Activated CD4-positive, alpha-beta T cell treated with anti-CD3 and anti-CD28 coated beads, Interleukin-2, Interleukin-6, amounts not matched to agents 100 ng/mL and 50 ng/mL, durations not matched to agents 16 hours and 8 hours (primary cell): ENCODE results near the gene ZBTB20.

Experiments
- DNase-seq: peaks from one replicate; pipeline ENCODE4 v3.0.0-alpha.2; 2020

Gene ZBTB20

DNA sequence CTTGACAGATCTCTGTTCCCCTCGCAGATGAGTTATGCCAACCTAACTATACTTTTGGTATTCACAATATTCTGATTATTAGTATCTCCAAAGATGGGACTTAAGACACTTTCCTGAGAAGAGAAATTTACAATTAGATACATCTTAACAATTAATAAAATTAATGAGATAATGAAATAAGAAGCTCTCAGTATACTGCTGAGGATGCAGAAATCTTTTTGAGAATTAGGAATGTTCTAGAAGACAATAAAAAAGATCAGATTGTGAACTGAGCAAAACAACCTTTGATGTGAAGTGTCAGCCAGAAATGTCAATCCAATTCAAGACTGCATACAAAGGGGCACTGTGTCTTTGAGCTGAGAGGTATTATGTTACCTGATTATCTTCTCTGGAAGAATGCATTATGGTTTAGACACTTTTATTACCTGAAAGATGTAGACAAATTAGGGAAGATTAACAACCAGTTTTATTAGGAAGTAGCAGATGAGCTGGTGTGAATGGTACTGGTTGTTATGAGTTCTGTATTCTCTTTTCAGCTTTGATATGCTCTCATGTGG, 590.4 kb downstream of the ZBTB20 start:
- DNase-seq = no peak

DNA sequence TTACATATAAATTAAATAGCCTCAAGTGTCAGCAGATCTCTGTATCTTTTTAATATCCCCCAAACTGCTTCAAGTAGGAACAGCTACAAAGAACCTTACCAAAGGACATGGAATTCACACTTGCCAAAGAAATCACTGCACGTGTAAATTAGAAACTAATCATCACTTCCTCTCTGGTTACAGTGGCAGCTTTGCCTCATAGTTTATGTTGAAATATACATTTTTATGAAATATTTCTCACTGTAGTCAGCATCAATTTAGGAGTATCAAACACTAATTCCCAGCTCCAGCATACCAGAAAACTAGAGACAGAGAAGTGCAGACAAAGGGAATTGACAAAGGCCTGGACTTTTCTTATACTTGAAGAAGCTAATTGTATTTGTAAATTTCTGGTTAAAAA, 592.4 kb downstream of the ZBTB20 start:
- DNase-seq = no peak

DNA sequence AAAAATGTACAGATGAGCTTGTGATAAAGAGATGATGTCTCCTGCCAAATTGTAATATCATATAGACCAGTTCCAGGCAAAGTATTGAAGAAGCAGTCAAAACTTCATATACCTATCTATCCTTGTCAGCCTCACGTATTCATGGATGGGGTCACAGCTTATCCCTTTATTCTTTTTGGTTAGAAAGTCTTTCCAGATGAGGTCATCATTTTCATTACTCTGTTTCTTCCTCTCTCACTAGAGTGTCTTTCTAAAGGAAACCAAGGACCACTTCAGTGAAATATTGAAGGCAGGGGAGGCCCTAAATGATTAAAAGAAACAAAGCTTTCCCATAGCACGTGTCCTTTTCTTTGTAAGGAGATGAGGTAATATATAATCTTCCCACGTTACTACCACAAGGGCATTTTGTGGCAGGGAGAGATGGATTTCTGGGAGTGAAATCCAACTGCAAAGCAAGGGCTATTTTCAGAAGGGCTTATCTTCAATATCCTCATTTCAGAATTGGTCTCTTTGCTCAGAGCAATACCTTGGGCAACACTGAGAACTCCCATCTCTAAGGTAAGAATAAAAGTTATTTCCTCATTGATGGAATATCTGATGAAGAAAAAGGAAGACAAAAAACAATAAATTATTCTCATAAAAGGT, 593.0 kb downstream of the ZBTB20 start:
- DNase-seq = no peak

DNA sequence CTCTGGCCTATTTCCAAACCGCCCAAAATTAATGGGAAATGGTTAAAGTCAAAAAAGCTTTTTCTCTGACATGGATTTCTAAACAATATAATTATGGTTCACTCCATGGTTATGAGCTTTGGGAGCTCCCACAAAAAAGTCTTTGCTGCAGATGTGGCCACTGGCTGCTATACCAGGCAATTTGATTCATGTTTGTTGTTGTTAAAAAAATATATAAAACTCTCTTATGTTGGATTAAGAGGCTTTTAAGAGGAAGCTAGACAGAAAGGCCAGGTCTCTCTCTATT, 594.6 kb downstream of the ZBTB20 start:
- no peak for DNase-seq

DNA sequence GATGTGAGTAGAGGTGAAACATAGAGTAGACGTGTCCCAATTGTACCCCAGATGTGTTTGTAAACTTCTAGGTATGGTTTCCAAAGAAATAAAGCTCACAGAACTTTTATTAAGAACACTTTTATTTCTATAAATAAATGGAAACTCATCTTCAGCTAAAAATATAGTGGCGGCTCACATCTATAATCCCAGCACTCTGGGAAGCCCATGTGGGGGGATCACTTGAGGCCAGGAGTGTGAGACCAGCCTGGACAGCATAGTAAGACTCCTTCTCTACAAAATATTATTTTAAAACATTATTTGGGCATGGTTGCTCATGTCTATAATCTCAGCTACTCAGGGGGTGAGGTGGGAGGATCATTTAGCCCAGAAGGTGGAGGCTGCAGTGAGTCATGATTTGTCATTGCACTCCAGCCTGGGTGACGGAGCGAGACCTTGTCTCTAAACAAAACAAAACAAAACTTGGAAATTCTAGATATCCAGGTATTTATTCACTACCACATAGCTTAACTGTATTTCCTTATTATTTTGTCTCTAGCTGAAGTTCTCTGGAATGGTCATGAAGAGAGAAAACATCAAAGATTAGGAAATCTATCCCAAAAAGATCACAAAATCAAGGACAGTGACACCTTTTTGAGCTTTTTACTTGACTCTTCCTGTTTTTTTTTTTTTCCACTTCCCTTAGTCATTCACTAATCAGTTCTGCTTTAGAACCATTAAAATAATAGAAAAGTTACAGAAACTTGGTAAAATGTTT, 595.1 kb downstream of the ZBTB20 start:
- no peak for DNase-seq

DNA sequence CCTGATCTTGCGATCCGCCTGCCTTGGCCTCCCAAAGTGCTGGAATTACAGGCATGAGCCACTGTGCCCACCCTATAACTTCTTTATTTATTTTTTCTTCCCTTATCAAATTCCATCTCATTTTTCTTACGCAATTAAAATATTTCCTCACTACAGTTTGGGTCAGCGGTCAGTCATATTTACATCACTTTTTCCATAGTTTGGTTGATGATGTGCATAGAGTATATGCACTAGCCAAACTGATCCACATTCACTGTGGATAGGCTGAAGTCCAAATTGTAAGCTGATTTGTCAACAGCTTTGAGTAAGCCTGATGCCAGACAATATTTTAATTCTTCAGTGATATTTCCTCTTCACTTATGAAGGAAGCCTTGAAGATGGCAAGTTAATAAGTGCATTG, 596.9 kb downstream of the ZBTB20 start:
- DNase-seq = no peak

DNA sequence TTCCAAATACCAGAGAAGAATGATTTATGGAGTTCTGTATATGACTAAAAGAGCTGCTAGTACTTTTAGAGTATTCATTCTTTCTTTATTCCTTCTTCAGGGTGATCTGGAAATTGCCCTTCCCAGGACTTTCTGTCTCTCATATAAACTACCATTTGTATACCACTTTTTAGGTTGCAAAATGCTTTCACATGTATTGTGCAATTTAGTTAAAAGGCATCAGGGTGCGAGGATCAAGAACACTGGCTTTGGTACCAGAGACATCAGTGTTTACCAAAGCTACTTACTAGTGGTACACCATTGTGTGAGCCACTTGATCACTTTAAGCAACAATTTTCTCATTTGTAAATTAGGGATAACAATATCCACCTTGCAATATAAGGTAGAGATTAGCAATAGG, 601.9 kb downstream of the ZBTB20 start:
- DNase-seq = no peak

DNA sequence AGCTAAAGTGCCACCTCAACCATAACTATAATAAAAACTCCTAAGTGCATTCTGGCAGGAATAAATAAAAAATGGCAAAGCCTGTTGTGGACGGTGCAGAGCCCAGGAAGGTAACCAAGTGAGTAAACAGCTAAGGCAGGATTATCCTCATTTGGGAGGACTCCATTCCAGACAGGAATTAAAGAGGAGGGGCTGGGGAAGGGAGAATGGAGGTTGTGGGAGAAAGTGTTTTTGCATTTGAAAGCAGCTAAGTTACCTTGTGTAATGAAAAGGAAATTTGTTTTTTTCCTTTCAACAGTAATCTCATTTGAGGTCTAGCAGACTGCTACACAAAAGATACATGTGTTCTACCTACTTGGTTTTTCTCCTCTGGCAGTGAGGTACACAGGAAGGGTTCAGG, 604.7 kb downstream of the ZBTB20 start:
- DNase-seq = no peak

DNA sequence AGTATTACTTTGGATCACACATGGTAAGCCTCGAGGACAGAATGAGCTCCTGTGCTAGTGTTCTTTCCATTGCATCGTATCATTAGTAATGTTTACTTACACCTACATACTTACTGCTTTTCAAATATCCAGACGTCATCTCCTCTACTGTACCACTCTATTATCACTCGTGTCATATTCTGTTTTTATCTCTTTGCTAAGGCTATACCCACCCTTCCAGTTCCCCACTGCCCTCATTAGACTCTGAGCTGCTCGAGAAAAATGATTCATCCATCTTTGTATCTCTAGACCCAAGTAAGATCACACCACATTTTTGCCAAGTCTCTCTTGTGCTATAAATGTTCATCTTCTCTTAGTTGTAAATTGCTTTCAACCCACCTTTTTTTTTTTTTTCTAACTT, 607.6 kb downstream of the ZBTB20 start:
- no peak for DNase-seq

DNA sequence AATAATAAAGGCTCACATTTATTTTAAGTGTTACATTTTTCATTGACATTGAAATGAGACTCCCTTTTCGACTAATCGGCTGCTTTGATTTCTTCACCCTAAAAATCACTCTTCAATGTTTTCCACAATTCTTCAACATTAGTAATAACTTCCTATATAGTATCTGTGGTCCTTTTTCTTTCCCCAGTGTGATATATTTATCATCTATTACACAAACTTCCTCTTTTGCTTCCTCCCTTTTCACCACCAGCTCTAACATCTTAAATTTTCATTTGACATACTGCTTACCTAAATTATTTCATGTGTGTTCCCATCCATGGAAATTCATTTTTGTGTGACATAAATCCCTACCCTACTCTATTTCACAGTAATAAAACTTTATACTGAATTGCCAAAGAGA, 608.9 kb downstream of the ZBTB20 start:
- no peak for DNase-seq

DNA sequence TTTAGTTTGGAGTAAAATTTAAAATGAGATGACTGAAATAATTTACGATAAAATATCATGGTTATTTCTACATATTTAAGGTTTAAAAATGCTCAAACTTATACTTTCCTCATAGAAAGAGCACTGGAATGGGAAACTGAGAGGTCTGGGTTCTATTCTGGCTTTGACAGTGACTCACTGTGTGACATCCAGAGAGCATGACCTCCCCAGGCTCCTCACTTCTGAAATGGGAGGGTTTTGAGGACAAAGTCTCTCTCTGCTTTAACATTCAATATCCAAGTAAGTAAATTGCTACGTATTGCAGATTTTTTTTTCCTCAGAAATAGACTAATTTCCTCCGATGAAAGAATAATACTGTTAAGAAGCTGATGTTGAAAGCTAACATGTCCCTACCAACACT, 618.6 kb downstream of the ZBTB20 start:
- DNase-seq = no peak

DNA sequence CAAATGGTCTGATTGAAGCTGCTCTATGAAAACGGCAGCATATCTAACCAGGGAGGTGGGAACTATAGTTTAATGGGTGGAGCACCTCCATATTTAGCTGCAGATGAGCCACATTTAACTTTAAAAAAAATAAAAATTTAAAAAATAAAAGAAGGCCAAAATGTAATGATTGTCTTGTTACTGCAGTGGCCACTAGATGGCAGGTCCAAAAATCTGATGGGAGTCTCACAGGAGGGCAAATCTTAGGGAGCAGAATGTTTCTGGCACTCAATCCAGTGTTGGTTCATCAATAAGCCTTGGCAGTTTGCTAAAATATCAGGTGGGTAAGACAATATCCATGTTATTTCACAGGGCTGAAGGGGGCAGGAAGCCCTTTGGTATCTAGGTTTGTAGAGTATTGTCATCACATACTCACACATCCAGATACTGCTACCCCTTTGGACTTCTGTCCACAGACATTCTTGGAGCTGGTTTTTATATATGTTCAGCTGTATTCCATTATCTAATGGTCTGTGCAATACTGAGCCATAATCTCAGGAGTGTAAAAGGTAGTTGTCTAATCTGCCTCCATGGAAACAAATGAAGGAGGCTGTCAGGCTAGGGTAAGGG, 619.9 kb downstream of the ZBTB20 start:
- peak; percentile 2 for DNase-seq

DNA sequence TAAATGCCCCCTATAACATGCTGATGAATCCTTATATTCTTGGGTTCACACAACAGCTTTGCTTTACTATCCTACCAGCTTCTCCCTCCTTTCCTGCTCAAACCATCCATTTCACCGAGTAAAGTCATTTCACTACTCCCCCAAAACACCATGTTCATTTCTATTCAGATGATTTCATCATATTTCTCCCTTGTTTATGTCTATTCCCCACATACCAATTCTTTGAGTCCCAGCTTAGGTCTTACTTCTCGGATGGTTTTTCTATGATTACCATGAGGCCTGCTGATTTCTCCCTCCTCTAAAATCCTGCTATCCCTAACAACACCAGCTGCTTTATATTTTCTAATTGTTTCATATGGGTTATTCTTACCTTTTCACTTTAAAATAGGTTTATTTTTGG, 621.8 kb downstream of the ZBTB20 start:
- DNase-seq = no peak

DNA sequence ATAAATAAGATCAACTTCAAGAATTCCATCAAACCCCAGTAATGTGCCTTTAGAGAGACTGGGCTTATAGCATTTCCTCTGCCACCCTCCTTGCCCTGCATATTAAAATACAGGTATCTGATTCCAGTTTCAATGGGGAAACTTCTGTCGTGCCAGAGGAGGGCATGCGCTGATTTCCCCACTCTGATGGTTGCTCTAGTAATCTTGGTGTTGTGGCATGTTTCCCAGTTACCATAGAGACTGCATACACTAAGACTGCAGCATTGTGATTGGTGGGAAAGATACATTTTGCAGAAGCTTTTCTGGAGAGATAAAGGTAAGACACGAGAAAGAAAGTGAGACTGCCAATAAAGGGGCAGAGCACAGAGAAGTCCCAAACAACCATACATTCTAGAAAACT, 627.7 kb downstream of the ZBTB20 start:
- no peak for DNase-seq

DNA sequence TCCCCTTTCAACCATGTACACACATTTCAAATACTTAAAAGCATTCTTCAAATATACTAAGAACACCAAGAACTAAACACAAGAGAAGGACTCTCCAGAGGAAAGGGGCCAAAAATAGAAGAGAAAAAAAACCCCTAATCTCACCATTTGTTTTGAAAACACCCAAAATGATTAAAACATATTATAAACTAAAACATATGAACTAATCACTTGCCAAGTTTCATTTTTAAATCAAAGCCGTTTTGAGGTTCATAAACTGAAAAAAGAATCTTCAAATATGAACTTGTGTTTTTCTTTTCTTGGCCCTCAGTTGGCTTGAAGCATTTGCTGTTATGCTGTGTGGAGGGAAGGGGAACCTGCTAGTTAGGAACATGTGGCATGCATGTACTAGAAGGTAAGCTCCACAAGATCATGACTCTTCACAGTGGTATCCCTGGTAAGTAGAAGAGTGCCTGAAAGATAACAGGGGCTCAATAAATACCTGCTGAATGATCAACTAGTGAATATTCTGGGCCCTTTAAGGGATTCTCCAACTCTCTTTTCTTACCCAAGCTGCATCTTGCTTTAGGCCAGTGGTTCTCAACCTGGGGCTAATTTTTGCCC, 628.8 kb downstream of the ZBTB20 start:
- no peak for DNase-seq

DNA sequence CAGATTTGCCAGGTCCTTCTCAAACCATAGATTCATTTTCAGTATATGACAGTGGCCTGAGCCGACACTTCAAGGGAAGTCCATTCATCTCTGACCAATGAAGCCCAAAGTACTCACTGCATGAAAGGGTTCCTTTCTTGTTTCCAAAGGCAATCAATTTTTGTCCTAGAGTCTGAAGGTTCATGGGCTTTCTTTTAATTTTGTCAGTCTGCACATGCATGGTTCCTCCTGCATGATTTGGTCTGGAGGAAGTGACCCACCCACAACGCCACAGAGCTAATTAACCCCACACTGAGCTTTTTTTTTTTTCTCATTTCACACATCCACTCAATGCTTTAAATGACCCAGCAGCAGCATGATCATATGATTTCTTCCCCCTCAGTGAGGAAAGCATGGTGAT, 636.9 kb downstream of the ZBTB20 start:
- DNase-seq = no peak

DNA sequence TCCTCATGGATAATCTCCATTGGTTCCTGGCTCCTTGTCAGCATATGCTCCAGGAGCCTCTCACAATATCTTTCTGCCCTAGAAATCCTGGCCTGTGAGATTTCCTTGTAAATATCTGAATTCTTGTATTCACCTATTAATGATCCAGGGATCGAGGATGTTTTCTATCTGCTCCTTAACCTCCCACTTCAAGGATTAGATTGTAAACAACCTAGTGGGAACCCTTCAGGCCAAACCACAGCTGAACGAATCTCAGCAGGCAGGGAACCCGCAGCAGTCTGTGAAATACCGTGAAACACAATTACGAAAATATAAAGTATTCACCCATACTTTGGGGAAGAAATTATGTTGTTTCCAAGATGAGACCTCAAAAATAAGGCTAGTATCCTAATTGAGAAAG, 637.3 kb downstream of the ZBTB20 start:
- DNase-seq = no peak

DNA sequence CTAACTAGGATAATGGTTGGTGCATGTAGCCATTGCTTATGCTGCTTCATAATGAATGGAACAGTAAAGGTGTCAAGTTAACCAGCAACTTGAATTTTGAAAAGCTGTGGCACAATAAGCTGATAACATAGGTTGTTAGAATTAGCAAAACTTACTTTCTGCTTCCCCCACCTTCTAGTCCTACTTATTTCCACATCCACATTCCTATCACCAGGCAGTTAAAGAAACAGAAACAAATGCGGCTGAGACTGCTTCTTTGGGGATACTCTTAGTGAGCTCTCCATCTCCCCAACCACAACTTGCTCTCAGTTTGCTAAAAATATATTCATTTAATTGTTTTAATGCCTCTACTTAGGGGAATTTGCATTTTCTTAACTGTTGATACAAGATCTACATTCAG, 638.1 kb downstream of the ZBTB20 start:
- no peak for DNase-seq

DNA sequence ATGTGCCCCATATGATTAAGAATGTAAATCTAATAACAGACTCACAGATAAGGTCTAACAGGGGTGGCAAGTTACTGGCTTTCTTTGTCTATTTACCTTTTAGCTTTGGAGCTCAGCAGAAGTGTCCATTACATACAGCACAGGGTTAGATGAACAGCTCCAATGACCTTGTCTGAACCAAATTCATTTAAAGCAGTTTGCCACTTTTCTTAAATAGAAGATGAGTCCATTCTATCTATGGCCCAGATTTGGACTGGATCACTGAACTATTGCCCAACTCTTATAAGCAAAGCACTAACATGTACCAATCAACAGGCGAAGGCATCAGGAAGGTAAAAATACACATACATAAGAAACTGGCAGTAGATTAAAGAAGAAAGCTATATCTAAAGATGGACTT, 638.9 kb downstream of the ZBTB20 start:
- no peak for DNase-seq

DNA sequence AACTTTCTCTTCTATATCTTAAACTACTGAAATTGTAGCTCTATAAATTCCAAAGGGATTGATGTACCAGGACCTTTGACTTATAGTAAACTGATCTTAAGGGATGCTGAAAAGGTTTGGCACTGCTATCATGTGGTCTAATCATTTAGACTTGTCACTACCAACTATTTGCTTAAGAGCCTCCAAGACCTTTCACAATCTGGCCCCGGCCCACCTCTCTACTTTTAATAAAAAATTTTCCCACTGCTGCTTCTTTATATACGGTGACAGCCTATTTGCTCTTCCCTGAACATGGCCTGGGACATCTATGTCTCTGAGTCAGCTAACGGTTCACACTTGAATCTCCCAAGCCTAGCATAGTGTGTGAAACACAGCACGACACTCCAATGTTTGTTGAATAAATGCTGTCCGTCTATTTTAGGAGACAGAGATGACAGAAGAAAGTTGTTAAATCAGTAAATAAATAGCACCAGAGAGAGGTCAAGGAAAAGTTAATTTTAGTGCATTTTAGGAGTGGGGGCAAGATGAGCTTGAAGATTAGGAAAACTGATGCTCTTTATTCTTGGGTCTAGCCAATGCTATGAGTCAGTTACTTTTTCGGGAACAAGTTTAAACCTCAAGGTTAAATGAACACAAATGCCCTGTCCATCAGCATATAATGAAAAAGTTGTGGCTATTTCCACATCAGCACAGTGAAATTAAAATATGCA, 640.3 kb downstream of the ZBTB20 start:
- DNase-seq = no peak

DNA sequence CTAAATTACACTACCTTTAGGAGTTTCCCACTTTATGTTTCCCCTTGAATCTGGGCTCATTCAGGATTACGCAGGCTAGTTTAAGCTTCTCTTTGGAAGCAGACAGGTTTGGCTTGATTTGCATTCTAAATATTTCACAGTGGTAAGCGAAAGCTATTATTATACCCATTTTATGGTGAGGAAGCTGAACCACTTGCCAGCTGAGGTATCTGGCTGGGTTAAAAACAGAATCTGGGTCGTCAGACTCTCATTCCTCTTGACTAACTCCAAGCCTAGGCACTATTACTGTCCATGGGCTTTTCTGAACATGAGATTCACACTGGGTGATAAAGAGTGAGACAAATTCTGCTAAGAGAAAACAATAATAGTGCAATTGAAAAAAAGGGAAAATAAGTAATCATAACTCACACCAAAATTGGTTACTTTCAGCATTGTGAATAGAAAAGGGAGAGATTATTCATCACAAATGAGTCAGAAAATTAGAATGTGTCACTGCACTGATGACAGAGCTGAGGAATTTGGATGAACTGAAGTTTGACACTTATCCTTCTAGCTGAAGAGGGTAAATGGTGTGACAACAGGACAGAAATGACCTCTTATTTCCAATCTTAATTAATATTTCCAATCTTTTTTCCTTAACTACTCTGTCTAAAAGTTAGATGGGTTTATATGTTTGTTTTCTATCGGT, 642.0 kb downstream of the ZBTB20 start:
- DNase-seq = peak; percentile 12

DNA sequence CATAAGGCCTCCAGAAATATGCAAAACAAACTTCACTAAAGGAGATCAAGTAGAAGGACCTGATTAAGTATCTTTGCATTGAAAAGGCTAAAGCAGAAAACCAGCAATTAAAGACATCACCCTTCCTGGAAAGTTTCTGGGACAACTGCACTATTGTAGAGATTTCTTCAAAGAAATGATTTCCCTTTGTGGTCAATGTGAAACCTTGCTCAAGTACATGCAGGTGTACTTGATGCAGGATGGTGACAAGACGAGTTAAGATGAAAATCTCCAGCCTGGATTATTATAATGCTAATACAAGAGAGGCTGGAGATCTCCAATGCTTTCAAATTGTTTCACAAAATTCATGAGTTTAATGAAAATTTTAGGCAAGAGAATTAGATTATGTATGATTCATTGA, 644.9 kb downstream of the ZBTB20 start:
- no peak for DNase-seq

DNA sequence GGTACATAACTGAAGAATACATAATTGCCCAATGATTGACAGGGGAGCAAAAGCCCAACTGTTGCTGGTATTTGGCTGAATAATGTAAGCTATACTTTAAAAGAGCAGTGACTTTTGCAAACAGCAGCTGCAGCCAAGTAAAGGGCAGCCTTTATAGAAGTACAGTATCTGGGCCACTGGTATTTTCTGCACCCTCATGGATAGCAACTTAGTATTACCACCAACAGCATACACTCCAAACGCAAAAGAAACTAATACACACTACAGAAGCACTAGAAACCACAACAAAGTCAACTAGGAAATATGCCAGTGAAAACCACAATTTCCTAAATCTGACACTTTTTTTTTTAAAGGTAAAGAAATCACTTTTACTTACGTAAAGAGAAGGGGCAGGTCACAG, 647.1 kb downstream of the ZBTB20 start:
- peak; percentile 20 for DNase-seq
